AG04450 (cell line): ENCODE results near the gene MORC2. TPM values are rescaled to one million over a fixed set of nuclear protein-coding genes. Genes with fewer than 3 reads are reported as not detected.

ENCODE experiments used
- CTCF ChIA-PET: fragments of 300-600, 350-600 bp; formaldehyde crosslinking; extraction: SDS; loops from one replicate; lab custom pipeline; 2022; ENCODE audit warnings: antibody characterized with exemption, inconsistent platforms; lab: Charles Lee
- POLR2A ChIA-PET: fragments of 350-600 bp; formaldehyde crosslinking; extraction: SDS; loops from one replicate; lab custom pipeline; 2021; ENCODE audit warnings: antibody characterized with exemption, inconsistent platforms; lab: Yijun Ruan, JAX
- DNase-seq: peaks from one replicate; pipeline ENCODE4 v3.0.0-alpha.2; 2011; ENCODE audit warnings: low read depth, low spot score
- H3K27ac ChIP-seq: one replicate; pipeline ENCODE4 v1.5.1; 2012; ENCODE audit warnings: low read depth, low read length, control low read depth
- H3K27me3 ChIP-seq: one replicate; pipeline ENCODE4 v1.6.0; 2012; ENCODE audit warnings: low read length; ENCODE audit not compliant: control insufficient read depth, insufficient read depth
- H3K4me3 ChIP-seq: 2 replicates; pipeline ENCODE4 v1.5.1; 2011; ENCODE audit warnings: mild to moderate bottlenecking, low read depth, low read length, control low read depth
- H3K9me3 ChIP-seq: 2 replicates; pipeline ENCODE4 v1.5.1; 2012; ENCODE audit warnings: low read length; ENCODE audit not compliant: control insufficient read depth, insufficient read depth
- polyA minus RNA-seq: library from RNA; depleted of rRNA, polyadenylated mRNA; stranded (reverse); fragments of >200 nt; gene quantifications from 2 replicates; pipeline ENCODE4 v1.2.3, GENCODE V29; 2011; rRNA and poly(A)+ RNA removed
- polyA plus RNA-seq: library from polyadenylated mRNA; depleted of rRNA; stranded (reverse); fragments of >200 nt; gene quantifications from 2 replicates; pipeline ENCODE4 v1.2.3, GENCODE V29; 2011; rRNA removed
- TF ChIP-seq, protein P1 (sequence below): IDR thresholded peaks from 2 replicates; pipeline ENCODE4 v1.5.1; 2011; ENCODE audit warnings: low read depth, low read length, control low read depth, inconsistent platforms

Gene MORC2
- polyA plus RNA-seq (16.3 and 25.9 TPM in 2 replicates), polyA minus RNA-seq (31.3 and 39.4 TPM in 2 replicates)

DNA sequence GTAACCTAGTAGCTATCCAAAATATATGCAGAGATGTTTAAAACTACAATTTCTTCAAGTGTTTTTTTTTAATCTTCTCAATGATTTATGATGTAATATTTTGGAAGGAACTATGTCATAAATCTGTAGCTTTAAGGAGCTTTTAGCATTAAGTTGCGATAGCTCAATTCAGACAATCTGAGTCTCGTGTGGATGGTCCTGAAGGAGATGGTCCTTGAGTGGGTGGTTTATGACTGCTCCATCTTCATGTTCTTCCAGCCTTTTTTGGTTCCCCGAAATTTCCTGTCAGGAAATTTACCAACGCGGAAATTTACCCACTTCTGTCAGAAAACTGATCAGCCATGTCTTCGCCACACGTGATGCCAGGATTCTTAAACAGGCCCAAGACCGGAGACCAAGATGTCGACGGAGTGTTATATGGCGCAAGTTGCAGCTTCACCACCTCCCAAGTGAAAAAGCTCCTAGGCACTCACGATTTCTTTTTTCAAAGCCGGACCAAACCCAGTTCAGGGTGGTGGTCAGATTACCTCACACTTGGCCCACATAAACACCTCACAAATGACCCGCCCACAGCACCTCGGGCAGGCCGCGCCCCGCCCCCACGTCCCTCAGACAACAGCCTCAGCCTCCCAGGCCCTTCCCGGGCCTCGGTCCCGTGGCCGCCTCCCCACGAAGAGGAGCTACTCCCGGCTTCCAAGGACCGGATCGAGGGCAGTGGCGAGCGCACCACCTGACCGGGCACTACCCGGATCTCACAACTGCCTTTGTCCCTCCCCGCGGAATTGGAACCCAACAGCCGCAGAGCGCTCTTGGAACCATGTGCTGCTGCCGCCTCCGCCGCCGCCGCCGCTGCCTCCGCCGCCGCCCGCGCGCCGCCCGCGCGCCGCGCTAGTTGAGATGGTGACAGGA is at the start of gene MORC2:
TSS of gene MORC2 (minus strand) at position 760 of the 909 bp plus-strand sequence. CDS start 885 bp downstream, outside the sequence.
- CTCF ChIA-PET, result interaction anchor here (0.6 to 5.8 kb wide), 7 partner anchors 7 to 139 kb away, joined by 3 to 61 read pairs (median 3); partner anchors contain the start of genes SELENOM and SMTN
- TF ChIP-seq, protein P1, sequence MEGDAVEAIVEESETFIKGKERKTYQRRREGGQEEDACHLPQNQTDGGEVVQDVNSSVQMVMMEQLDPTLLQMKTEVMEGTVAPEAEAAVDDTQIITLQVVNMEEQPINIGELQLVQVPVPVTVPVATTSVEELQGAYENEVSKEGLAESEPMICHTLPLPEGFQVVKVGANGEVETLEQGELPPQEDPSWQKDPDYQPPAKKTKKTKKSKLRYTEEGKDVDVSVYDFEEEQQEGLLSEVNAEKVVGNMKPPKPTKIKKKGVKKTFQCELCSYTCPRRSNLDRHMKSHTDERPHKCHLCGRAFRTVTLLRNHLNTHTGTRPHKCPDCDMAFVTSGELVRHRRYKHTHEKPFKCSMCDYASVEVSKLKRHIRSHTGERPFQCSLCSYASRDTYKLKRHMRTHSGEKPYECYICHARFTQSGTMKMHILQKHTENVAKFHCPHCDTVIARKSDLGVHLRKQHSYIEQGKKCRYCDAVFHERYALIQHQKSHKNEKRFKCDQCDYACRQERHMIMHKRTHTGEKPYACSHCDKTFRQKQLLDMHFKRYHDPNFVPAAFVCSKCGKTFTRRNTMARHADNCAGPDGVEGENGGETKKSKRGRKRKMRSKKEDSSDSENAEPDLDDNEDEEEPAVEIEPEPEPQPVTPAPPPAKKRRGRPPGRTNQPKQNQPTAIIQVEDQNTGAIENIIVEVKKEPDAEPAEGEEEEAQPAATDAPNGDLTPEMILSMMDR, result no peak
- Histone ChIP-seq H3K4me3 (peak within 1 kb of the TSS; percentile 73), H3K9me3 (peaks cover 15% of the 10 kb centered on the region), H3K27me3 (no peaks in the 10 kb centered on the region), H3K27ac (peak within 1 kb of the TSS; percentile 93)
- DNase-seq, result no peak
- POLR2A ChIA-PET, result interaction anchor here (1.0 to 3.4 kb wide), 11 partner anchors 11 to 140 kb away, joined by 3 to 94 read pairs (median 6); partner anchors contain the start of genes SELENOM and SMTN

DNA sequence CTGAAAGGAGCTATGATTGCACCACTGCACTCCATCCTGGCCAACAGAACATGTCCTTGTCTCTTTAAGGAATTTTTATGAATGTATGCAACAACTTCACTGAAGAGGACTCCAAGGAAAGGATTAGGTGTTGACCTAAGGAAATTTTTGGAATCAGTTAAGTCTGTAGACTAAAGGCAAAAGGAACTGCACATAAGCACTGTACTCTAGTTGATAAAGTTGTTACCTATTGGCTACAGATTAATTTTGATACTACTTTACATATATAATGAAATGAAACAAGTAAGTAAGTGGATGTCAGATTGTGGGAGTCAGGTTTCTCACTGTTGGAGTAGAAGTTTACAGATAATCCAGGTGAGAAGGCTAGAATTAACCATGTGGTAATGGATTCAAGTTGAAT is 37.0 kb upstream of the MORC2 start:
- no peaks in the 10 kb centered on the region for H3K27me3 ChIP-seq
- TF ChIP-seq, protein P1, result no peak
- no peak overlapping the region for H3K4me3 ChIP-seq
- H3K27ac ChIP-seq, result no peak overlapping the region
- DNase-seq, result no peak
- POLR2A ChIA-PET, result no interaction called here
- no peaks in the 10 kb centered on the region; the same call in 1 of the 2 replicates for H3K9me3 ChIP-seq
- CTCF ChIA-PET, result no interaction called here

DNA sequence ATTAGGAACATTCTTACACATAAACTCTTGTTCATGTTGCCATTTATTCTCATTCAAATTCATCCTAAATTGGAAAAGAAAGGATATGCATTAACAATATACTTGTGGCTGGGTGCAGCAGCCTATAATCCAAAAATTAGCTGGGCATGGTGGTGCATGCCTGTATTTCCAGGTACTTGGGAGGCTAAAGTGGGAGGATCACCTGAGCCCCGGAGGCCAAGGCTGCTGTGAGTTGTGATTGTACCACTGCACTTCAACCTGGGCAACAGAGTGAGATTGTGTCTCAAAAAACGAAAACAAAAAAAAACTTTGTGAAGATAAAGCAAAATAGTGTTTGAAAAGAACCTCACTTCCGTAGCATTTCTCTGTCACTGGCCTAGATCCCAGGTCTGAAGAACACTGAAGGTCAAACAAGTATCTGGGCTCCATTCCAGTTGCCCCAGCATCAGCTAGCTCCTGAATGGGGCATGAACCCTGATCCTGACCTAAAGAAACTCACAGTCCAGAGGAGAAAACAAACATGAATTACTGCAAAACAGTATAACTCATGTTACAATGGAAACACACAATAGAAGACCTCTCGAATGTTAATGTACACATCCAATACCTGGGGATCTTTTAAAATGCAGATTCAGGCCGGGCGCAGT is 32.7 kb upstream of the MORC2 start:
- POLR2A ChIA-PET, result no interaction called here
- TF ChIP-seq, protein P1, result no peak
- Histone ChIP-seq H3K9me3 (no peaks in the 10 kb centered on the region; the same call in 1 of the 2 replicates), H3K27ac (no peak overlapping the region), H3K27me3 (no peaks in the 10 kb centered on the region), H3K4me3 (no peak overlapping the region)
- CTCF ChIA-PET, result no interaction called here
- no peak for DNase-seq

DNA sequence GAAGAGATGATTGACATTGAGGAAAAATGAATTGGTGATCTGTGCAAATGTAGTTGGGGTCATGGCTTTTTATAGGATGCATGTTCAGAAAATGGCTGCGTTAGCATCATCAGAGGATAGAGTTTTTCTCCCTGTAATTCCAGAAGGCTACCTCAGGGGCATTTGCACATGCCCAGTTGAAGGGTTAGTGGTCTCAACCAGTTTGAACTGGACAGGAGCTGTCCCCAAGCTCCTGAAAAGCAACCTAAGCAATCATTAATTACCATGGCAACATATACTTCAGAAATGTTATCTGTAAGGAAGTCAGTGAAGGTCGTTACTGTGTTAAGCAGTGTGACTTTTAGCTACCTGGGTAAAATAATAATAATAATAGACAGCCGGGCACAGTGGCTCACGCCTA is 29.8 kb upstream of the MORC2 start:
- no peak overlapping the region for H3K27ac ChIP-seq
- TF ChIP-seq, protein P1, result no peak

More for the DNA sequence above, 29.8 kb upstream of the MORC2 start:
- POLR2A ChIA-PET, result no interaction called here
- no peak overlapping the region for H3K4me3 ChIP-seq
- CTCF ChIA-PET, result interaction anchor here (0.6 kb wide), 1 partner anchor 414 kb away, joined by 5 read pairs; no protein-coding TSS in a partner anchor
- H3K27me3 ChIP-seq, result peaks cover 5% of the 10 kb centered on the region
- H3K9me3 ChIP-seq, result no peaks in the 10 kb centered on the region
- DNase-seq, result no peak
